DND-41 (cell line): ENCODE data around the gene PEX14.

Experiments used
- ATAC-seq: fragments of 200-7000 bp; cut with Tn5 transposase; 3 replicates; pipeline ENCODE4 v1.9.1; 2021; ENCODE audit warnings: low read depth; ENCODE audit not compliant: insufficient read depth
- DNase-seq: peaks from one replicate; pipeline ENCODE4 v3.0.0-alpha.2; 2020
- H2AFZ ChIP-seq: 2 replicates; pipeline ENCODE4 v1.6.0; 2012; ENCODE audit warnings: low read depth, low read length
- H3K27ac ChIP-seq: 2 replicates; pipeline ENCODE4 v1.5.1; 2012; ENCODE audit warnings: low read length, inconsistent platforms
- H3K27me3 ChIP-seq: fragments of 200-600 bp; sonication (generic); 2 replicates; pipeline ENCODE4 v1.6.0; 2012; ENCODE audit warnings: low read length, mild to moderate bottlenecking, inconsistent platforms; ENCODE audit not compliant: insufficient read depth, poor library complexity
- H3K36me3 ChIP-seq: 2 replicates; pipeline ENCODE4 v1.5.1; 2012; ENCODE audit warnings: low read length, inconsistent platforms; ENCODE audit not compliant: insufficient read depth
- H3K4me1 ChIP-seq: 2 replicates; pipeline ENCODE4 v1.5.1; 2012; ENCODE audit warnings: mild to moderate bottlenecking, low read length; ENCODE audit not compliant: insufficient read depth
- H3K4me2 ChIP-seq: 2 replicates; pipeline ENCODE4 v1.6.0; 2012; ENCODE audit warnings: mild to moderate bottlenecking, moderate library complexity, low read length, inconsistent platforms; ENCODE audit not compliant: insufficient read depth
- H3K4me3 ChIP-seq, 2 experiments: fragments of 200-600 bp in 1 of 2; shearing (Covaris generic) in 1 of 2; 2 replicates each; pipeline ENCODE4 v1.5.1; 2012 to 2016; ENCODE audit warnings: inconsistent platforms in 2 of 2, low read length in 2 of 2, mild to moderate bottlenecking in 2 of 2, low read depth in 1 of 2, moderate library complexity in 1 of 2
- H3K79me2 ChIP-seq: 2 replicates; pipeline ENCODE4 v1.6.0; 2012; ENCODE audit warnings: low read length, inconsistent platforms; ENCODE audit not compliant: insufficient read depth
- H3K9ac ChIP-seq: 2 replicates; pipeline ENCODE4 v1.6.0; 2012; ENCODE audit warnings: low read depth, mild to moderate bottlenecking, inconsistent platforms, low read length, moderate library complexity
- H3K9me3 ChIP-seq: 2 replicates; pipeline ENCODE4 v1.5.1; 2012; ENCODE audit warnings: low read length, moderate library complexity, mild to moderate bottlenecking, inconsistent platforms; ENCODE audit not compliant: insufficient read depth, severe bottlenecking
- H4K20me1 ChIP-seq: 2 replicates; pipeline ENCODE4 v1.6.0; 2012; ENCODE audit warnings: low read length; ENCODE audit not compliant: insufficient read depth
- EZH2 ChIP-seq: IDR thresholded peaks from 3 replicates; pipeline ENCODE4 v1.6.1; 2012; ENCODE audit warnings: borderline replicate concordance, low read depth, mild to moderate bottlenecking, moderate library complexity, low read length, inconsistent platforms; ENCODE audit not compliant: severe bottlenecking
- TF ChIP-seq, protein P1 (sequence below): IDR thresholded peaks from 2 replicates; pipeline ENCODE4 v1.5.1; 2012; ENCODE audit warnings: borderline replicate concordance, low read length, moderate library complexity, mild to moderate bottlenecking; ENCODE audit not compliant: poor library complexity, severe bottlenecking; ENCODE audit errors: extremely low read depth

Gene PEX14

DNA sequence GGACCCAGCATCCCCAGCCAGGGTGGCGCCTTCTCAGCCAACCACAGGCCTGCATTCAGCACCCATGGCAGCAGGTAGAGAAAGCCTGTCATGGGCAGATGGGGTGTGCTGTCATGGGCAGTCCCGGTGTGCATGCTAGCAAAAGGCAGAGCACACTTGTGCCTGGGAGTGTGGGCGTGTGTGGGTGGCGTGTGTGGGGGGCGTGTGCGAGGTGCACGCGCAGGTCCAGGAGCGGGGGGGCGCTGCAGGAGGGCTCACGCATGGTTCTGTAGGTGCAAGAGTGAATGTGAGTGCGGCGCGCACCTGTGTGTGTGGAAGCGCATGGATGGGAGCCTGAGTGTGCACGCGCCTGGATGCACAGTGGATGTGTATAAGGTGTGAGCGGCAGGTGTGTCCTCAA is 184.5 kb downstream of the PEX14 start:
- no peak overlapping the region for H3K4me3 ChIP-seq
- DNase-seq = no peak
- H3K27me3 ChIP-seq = no peaks in the 10 kb centered on the region
- no peaks in the 10 kb centered on the region for H3K9me3 ChIP-seq
- H3K4me2 ChIP-seq = no peak overlapping the region
- no peaks in the 10 kb centered on the region for H3K4me1 ChIP-seq
- no peak overlapping the region for H3K27ac ChIP-seq
- H2AFZ ChIP-seq = no peak overlapping the region
- H3K36me3 ChIP-seq = peaks cover 10% of the 10 kb centered on the region
- no peaks in the 10 kb centered on the region for H3K79me2 ChIP-seq
- ATAC-seq = no peak
- H3K9ac ChIP-seq = no peak overlapping the region
- peaks cover 5% of the 10 kb centered on the region for H4K20me1 ChIP-seq
- TF ChIP-seq, protein P1, sequence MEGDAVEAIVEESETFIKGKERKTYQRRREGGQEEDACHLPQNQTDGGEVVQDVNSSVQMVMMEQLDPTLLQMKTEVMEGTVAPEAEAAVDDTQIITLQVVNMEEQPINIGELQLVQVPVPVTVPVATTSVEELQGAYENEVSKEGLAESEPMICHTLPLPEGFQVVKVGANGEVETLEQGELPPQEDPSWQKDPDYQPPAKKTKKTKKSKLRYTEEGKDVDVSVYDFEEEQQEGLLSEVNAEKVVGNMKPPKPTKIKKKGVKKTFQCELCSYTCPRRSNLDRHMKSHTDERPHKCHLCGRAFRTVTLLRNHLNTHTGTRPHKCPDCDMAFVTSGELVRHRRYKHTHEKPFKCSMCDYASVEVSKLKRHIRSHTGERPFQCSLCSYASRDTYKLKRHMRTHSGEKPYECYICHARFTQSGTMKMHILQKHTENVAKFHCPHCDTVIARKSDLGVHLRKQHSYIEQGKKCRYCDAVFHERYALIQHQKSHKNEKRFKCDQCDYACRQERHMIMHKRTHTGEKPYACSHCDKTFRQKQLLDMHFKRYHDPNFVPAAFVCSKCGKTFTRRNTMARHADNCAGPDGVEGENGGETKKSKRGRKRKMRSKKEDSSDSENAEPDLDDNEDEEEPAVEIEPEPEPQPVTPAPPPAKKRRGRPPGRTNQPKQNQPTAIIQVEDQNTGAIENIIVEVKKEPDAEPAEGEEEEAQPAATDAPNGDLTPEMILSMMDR = no peak
- no peak for TF ChIP-seq EZH2

DNA sequence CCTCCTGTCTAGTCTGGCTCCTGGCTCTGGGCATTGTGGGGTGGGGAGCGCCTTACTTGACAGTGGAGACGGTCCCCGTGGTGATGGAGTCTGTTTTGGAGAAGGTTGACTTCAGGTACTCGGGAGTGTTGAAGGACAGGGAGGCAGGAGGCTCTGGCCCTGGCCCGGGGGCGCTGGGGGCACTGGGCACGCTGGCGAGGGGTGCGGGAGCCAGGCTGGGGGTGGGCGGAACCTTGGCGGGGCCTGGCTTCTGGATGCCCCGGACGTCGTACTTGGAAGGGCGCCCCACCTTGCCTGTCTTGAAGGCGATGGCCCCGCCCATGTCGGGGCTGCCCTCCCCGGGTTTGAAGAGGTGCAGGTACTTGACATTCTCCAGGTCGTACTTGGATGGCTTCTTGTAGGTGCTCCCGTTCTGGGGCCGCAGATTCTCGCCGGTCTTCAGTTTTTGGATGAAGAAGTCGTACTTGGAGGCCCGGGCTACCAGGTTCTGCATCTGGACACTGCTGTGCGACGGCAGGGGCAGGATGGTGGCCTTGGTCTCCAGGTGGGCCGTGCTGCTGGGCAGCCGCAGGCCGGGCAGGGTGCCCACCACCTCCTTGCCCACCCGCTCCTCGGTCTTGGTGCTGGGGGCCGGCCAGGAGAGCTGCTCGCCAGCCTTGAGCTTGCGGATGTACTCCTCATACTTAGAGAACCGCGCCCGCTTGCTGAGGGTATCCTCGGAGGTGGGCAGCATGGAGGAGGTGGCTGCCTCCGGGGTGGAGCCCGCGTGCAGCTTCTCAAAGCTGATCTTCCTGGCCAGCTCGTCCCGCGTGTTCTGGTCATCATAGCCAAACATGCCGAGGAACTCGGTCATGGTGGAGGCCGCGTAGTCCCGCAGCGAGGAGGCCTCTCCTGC is 185.1 kb downstream of the PEX14 start:
- H3K27ac ChIP-seq = no peak overlapping the region
- no peaks in the 10 kb centered on the region for H3K9me3 ChIP-seq
- DNase-seq (no peak), ATAC-seq (no peak)
- TF ChIP-seq, protein P1 = no peak
- TF ChIP-seq EZH2 = no peak
- no peaks in the 10 kb centered on the region for H3K27me3 ChIP-seq
- no peak overlapping the region for H3K9ac ChIP-seq
- H3K4me1 ChIP-seq = no peaks in the 10 kb centered on the region
- H3K36me3 ChIP-seq = peaks cover 7% of the 10 kb centered on the region
- no peak overlapping the region for H2AFZ ChIP-seq
- no peak overlapping the region for H3K4me2 ChIP-seq
- H4K20me1 ChIP-seq = peaks cover 8% of the 10 kb centered on the region
- H3K4me3 ChIP-seq = no peak overlapping the region
- H3K79me2 ChIP-seq = no peaks in the 10 kb centered on the region

DNA sequence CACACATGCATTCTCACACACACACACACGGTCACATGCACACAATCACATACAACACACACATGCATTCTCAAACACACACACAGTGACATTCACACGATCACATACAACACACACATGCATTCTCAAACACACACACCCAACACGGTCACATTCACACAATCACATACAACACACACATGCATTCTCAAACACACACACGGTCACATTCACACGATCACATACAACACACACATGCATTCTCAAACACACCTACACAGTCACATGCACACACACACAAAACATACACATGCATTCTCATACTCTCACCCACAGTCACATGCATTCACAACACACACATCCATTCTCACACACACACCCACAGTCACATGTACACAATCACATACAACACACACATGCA is 186.7 kb downstream of the PEX14 start:
- peaks cover 8% of the 10 kb centered on the region for H4K20me1 ChIP-seq
- no peak overlapping the region for H3K27ac ChIP-seq
- H3K27me3 ChIP-seq = no peaks in the 10 kb centered on the region
- DNase-seq (no peak), ATAC-seq (no peak)
- no peak for TF ChIP-seq EZH2
- TF ChIP-seq, protein P1 = no peak
- H3K9me3 ChIP-seq = no peaks in the 10 kb centered on the region
- H3K9ac ChIP-seq = no peak overlapping the region
- H3K4me2 ChIP-seq = no peak overlapping the region
- H3K36me3 ChIP-seq = peaks cover 7% of the 10 kb centered on the region
- no peak overlapping the region for H2AFZ ChIP-seq
- no peak overlapping the region for H3K4me3 ChIP-seq
- no peaks in the 10 kb centered on the region for H3K79me2 ChIP-seq
- no peaks in the 10 kb centered on the region for H3K4me1 ChIP-seq
